Panc1 (cell line): ENCODE data around the gene ZC3H7A. TPM values are rescaled to one million over a fixed set of nuclear protein-coding genes. Genes with fewer than 3 reads are reported as not detected.

ENCODE experiments used
- ATAC-seq: fragments of 200-7000 bp; cut with Tn5 transposase; 2 replicates; pipeline ENCODE4 v1.9.1; 2020; ENCODE audit warnings: mild to moderate bottlenecking, moderate library complexity
- BruUV-seq: library from RNA; stranded (reverse); fragments of 400-500 nt; replicated peaks from 2 replicates; lab custom pipeline; 2021; lab: Mats Ljungman, UMichigan
- CTCF ChIA-PET: fragments of 300-600 bp; sonication (Branson Sonifier 250); formaldehyde crosslinking; loops from one replicate; lab custom pipeline; 2022; ENCODE audit warnings: antibody characterized with exemption; lab: Charles Lee
- POLR2A ChIA-PET: fragments of 300-600 bp; sonication (Branson Sonifier 250); formaldehyde crosslinking; loops from one replicate; lab custom pipeline; 2022; ENCODE audit warnings: antibody characterized with exemption; lab: Charles Lee
- DNase-seq: peaks from one replicate; pipeline ENCODE4 v3.0.0-alpha.2; 2010; ENCODE audit warnings: low read depth, low spot score
- H3K27ac ChIP-seq: 2 replicates; pipeline ENCODE4 v1.5.1; 2011; ENCODE audit warnings: mild to moderate bottlenecking, low read length, inconsistent platforms
- H3K27me3 ChIP-seq: fragments of 200-500 bp; sonication (Bioruptor generic); 2 replicates; pipeline ENCODE4 v1.6.0; 2014; ENCODE audit warnings: low read length, inconsistent platforms; ENCODE audit not compliant: control insufficient read depth, insufficient read depth
- H3K36me3 ChIP-seq: fragments of 200-500 bp; sonication (Bioruptor generic); 2 replicates; pipeline ENCODE4 v1.5.1; 2014; ENCODE audit warnings: inconsistent platforms, mild to moderate bottlenecking, low read length, moderate library complexity; ENCODE audit not compliant: control insufficient read depth, insufficient read depth
- H3K4me1 ChIP-seq: 2 replicates; pipeline ENCODE4 v1.5.1; 2011; ENCODE audit warnings: inconsistent platforms, mild to moderate bottlenecking, low read length, moderate library complexity; ENCODE audit not compliant: control insufficient read depth, insufficient read depth
- H3K4me3 ChIP-seq, 2 experiments: 2 replicates each; pipeline ENCODE4 v1.5.1; 2011 to 2012; ENCODE audit warnings: low read depth in 2 of 2, low read length in 2 of 2, mild to moderate bottlenecking in 2 of 2, inconsistent platforms in 1 of 2, moderate library complexity in 1 of 2
- H3K9me3 ChIP-seq: fragments of 200-500 bp; sonication (Bioruptor generic); 2 replicates; pipeline ENCODE4 v1.5.1; 2014; ENCODE audit warnings: low read depth, mild to moderate bottlenecking, inconsistent platforms, low read length, moderate library complexity; ENCODE audit not compliant: control insufficient read depth, insufficient read depth
- POLR2AphosphoS5 ChIP-seq: IDR thresholded peaks from 2 replicates; pipeline ENCODE4 v1.6.1; 2012; ENCODE audit warnings: mild to moderate bottlenecking, low read depth, low read length, moderate library complexity
- SIN3A ChIP-seq: IDR thresholded peaks from 2 replicates; pipeline ENCODE4 v1.6.1; 2012; ENCODE audit warnings: low read depth, mild to moderate bottlenecking, low read length, moderate library complexity, borderline replicate concordance; ENCODE audit not compliant: insufficient read depth
- TCF7L2 ChIP-seq: IDR thresholded peaks from 2 replicates; pipeline ENCODE4 v1.6.1; 2011; ENCODE audit warnings: mild to moderate bottlenecking, low read depth, low read length, inconsistent platforms
- in situ Hi-C: cut with HindIII; loops from 2 replicates; pipeline ENCODE4 v1.10.0; 2016; ENCODE audit warnings: low sequenced_read_pairs, low pct_unique_long_range_greater_than_20kb
- intact Hi-C: fragments of 100-400 bp; cut with micrococcal nuclease; formaldehyde crosslinking; loops from one replicate; pipeline ENCODE4 v1.10.0; 2022; ENCODE audit not compliant: unreplicated experiment
- total RNA-seq: library from RNA; stranded (reverse); gene quantifications from one replicate; pipeline ENCODE4 v1.2.1, GENCODE V29; 2021; ENCODE audit not compliant: unreplicated experiment
- TF ChIP-seq, protein P1 (sequence below), 2 experiments: IDR thresholded peaks; 2 replicates each; pipeline ENCODE4 v1.6.1; 2011 to 2012; ENCODE audit warnings: low read depth in 2 of 2, control low read depth in 1 of 2, low read length in 1 of 2, mild to moderate bottlenecking in 1 of 2, moderate library complexity in 1 of 2; ENCODE audit not compliant: insufficient read depth in 1 of 2
- TF ChIP-seq, protein P2 (sequence below): fragments of 450-650 bp; IDR thresholded peaks from 2 replicates; pipeline ENCODE4 v1.5.1; 2017; ENCODE audit warnings: mild to moderate bottlenecking

Gene ZC3H7A
- total RNA-seq, 1 experiment from 2014 or later = 52.3 TPM

DNA sequence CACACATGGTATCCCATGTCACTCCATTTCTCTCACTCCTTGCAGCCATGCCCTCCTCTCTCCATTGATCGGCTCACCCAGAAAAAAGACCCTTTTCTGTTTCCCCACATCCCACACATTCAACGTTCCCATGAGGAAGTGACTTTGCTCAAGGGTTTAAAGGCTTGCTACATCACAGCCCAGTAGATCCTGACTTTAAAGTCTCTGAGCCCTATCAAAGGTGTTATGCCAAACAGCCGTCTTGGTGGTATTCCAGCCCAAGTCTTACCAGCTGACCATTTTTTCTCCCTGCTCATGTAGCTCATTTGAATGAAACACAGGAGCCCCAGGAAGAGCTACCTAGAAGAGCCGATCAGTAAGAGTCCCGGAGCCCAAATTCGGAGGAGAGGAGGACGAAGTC is 47.0 kb downstream of the ZC3H7A start:
- Histone ChIP-seq H3K27ac (no peak overlapping the region), H3K4me1 (no peaks in the 10 kb centered on the region), H3K4me3 (no peak overlapping the region), H3K27me3 (no peaks in the 10 kb centered on the region), H3K9me3 (no peaks in the 10 kb centered on the region), H3K36me3 (peaks cover 14% of the 10 kb centered on the region)
- DNase-seq (no peak), ATAC-seq (no peak)
- no TSS peak for BruUV-seq
- TF ChIP-seq, protein P1, sequence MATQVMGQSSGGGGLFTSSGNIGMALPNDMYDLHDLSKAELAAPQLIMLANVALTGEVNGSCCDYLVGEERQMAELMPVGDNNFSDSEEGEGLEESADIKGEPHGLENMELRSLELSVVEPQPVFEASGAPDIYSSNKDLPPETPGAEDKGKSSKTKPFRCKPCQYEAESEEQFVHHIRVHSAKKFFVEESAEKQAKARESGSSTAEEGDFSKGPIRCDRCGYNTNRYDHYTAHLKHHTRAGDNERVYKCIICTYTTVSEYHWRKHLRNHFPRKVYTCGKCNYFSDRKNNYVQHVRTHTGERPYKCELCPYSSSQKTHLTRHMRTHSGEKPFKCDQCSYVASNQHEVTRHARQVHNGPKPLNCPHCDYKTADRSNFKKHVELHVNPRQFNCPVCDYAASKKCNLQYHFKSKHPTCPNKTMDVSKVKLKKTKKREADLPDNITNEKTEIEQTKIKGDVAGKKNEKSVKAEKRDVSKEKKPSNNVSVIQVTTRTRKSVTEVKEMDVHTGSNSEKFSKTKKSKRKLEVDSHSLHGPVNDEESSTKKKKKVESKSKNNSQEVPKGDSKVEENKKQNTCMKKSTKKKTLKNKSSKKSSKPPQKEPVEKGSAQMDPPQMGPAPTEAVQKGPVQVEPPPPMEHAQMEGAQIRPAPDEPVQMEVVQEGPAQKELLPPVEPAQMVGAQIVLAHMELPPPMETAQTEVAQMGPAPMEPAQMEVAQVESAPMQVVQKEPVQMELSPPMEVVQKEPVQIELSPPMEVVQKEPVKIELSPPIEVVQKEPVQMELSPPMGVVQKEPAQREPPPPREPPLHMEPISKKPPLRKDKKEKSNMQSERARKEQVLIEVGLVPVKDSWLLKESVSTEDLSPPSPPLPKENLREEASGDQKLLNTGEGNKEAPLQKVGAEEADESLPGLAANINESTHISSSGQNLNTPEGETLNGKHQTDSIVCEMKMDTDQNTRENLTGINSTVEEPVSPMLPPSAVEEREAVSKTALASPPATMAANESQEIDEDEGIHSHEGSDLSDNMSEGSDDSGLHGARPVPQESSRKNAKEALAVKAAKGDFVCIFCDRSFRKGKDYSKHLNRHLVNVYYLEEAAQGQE (IDR thresholded peaks at IDR 0.05; ENCODE audit: insufficient read depth in 1 of 2, low read depth in 2 of 2, low read length in 1 of 2) = no peak
- no peak for TF ChIP-seq TCF7L2
- TF ChIP-seq POLR2AphosphoS5 = no peak
- TF ChIP-seq SIN3A = no peak
- TF ChIP-seq, protein P2, sequence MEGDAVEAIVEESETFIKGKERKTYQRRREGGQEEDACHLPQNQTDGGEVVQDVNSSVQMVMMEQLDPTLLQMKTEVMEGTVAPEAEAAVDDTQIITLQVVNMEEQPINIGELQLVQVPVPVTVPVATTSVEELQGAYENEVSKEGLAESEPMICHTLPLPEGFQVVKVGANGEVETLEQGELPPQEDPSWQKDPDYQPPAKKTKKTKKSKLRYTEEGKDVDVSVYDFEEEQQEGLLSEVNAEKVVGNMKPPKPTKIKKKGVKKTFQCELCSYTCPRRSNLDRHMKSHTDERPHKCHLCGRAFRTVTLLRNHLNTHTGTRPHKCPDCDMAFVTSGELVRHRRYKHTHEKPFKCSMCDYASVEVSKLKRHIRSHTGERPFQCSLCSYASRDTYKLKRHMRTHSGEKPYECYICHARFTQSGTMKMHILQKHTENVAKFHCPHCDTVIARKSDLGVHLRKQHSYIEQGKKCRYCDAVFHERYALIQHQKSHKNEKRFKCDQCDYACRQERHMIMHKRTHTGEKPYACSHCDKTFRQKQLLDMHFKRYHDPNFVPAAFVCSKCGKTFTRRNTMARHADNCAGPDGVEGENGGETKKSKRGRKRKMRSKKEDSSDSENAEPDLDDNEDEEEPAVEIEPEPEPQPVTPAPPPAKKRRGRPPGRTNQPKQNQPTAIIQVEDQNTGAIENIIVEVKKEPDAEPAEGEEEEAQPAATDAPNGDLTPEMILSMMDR = no peak
- intact Hi-C loops = no loop called here
- ChIA-PET POLR2A (no interaction called here), CTCF (no interaction called here)
- in situ Hi-C loops = no loop called here

DNA sequence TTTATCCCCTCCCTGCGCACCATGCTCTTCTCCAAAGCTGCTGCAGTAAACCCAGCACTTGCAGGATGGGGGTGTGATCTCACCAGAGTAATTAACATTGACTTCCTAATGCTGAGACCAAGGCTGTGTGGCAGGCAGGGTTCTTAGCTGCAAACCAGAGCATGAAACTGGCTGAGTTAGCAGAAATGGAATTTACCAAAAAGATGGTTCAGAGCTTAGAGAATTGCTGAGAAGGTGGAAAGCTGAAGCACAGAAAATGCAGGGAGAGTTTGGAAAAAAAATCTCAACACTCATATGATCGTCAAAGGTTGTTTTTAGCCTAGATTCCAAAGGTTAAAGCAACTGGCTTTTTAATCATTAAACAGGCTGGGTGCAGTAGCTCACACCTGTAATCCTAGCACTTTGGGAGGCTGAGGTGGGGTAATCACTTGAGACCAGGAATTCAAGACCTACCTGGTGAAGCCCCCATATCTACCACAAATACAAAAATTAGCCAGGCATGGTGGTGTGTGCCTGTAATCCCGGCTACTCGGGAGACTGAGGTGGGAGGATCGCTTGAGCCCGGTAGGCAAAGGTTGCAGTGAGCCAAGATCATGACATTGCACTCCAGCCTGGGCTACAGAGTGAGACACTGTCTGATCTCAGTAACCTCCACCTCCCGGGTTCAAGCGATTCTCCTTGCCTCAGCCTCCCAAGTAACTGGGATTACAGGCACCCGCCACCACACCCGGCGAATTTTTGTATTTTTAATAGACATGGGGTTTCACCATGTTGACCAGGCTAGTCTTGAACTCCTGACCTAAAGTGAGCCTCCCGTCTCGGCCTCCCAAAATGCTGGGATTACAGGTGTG is 48.4 kb downstream of the ZC3H7A start:
- Histone ChIP-seq H3K9me3 (no peaks in the 10 kb centered on the region), H3K4me3 (no peak overlapping the region), H3K36me3 (peaks cover 14% of the 10 kb centered on the region), H3K27ac (no peak overlapping the region), H3K27me3 (no peaks in the 10 kb centered on the region), H3K4me1 (peaks cover 3% of the 10 kb centered on the region)
- intact Hi-C loops = no loop called here
- no TSS peak for BruUV-seq
- ChIA-PET CTCF (no interaction called here), POLR2A (no interaction called here)
- in situ Hi-C loops = no loop called here
- TF ChIP-seq SIN3A = no peak
- no peak for TF ChIP-seq TCF7L2
- no peak for TF ChIP-seq POLR2AphosphoS5
- TF ChIP-seq, protein P1 (IDR thresholded peaks at IDR 0.05; ENCODE audit: insufficient read depth in 1 of 2, low read depth in 2 of 2, low read length in 1 of 2) = no peak
- TF ChIP-seq, protein P2 = no peak
- no peak for DNase-seq
- ATAC-seq = no peak
